NT2/D1 (cell line): ENCODE data around the gene PALB2.

ENCODE experiments used
- SUZ12 ChIP-seq: IDR thresholded peaks from 2 replicates; pipeline ENCODE4 v1.6.1; 2011; ENCODE audit not compliant: insufficient read length, insufficient read depth; ENCODE audit errors: extremely low read depth
- YY1 ChIP-seq: IDR thresholded peaks from 2 replicates; pipeline ENCODE4 v1.6.1; 2011; ENCODE audit not compliant: insufficient read length, insufficient read depth
- ZNF274 ChIP-seq: IDR thresholded peaks from 2 replicates; pipeline ENCODE4 v1.6.1; 2011; ENCODE audit warnings: mild to moderate bottlenecking, low read depth, low read length

DNA sequence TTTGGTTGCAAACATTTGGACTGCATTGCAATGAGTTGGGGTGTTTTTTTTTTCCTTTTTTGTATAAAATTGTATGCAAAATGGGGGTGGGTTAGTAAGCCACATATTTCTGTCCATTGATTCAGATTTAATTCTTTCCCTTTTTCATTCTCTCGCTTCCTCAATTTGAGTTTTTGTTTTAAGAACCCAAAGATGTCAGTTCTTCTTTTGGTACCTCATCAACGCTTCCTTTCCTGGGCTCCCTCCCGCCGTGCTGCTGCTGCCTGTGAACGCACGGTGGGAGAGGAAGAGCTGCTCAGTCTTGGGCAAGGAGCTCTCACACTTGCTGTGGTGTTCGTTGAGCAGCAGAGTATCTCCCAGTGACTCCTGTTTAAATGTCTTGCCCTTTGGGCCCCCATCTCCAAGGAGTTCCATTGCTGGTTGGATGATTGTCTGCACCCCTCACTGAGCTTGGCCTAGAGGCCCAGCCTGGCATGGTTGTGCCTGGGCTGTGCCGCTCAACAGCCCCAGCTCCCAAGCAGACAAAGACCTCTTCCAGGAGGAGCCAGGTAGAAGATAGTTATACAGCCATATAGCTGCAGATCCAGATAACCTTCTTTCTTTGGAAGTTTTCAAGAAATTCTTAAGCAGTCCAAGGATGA, 70.0 kb downstream of the PALB2 start:
- TF ChIP-seq ZNF274 (no peak), SUZ12 (no peak), YY1 (no peak)
